Heart right ventricle (tissue), 16 donors: ENCODE results near the gene PTBP1. TPM values are rescaled to one million over a fixed set of nuclear protein-coding genes. Genes with fewer than 3 reads are reported as not detected.
A peak's percentile ranks its signal among the peaks of the same experiment; 100 is the strongest.

Experiments
- ATAC-seq, 8 donors: fragments of 200-7000 bp; cut with Tn5 transposase; one replicate each; pipeline ENCODE4 v1.9.1; 2020; ENCODE audit warnings: mild to moderate bottlenecking in 8 of 8, moderate library complexity in 8 of 8, moderate number of reproducible peaks in 1 of 8
- DNase-seq, 2 donors: peaks; one replicate each; pipeline ENCODE4 v3.0.0-alpha.2; 2020
- H3K27ac ChIP-seq, 10 donors: fragments of 200-600 bp; sonication (generic) in 2 of 10; one replicate each; pipeline versions ENCODE4 v1.5.0 to v1.8.0; 2020 to 2022; ENCODE audit warnings: mild to moderate bottlenecking in 3 of 10
- H3K27me3 ChIP-seq, 7 donors: fragments of 200-600 bp; one replicate each; pipeline ENCODE4 v1.8.0; 2021 to 2022; ENCODE audit warnings: mild to moderate bottlenecking in 2 of 7
- H3K36me3 ChIP-seq, 9 donors: fragments of 200-600 bp; sonication (generic) in 1 of 9; one replicate each; pipeline versions ENCODE4 v1.5.0 to v1.8.0; 2020 to 2022; ENCODE audit warnings: mild to moderate bottlenecking in 2 of 9
- H3K4me1 ChIP-seq, 9 donors: fragments of 200-600 bp; sonication (generic) in 1 of 9; one replicate each; pipeline versions ENCODE4 v1.5.0 to v1.8.0; 2020 to 2022; ENCODE audit warnings: mild to moderate bottlenecking in 4 of 9
- H3K4me3 ChIP-seq, 10 donors: fragments of 200-600 bp; sonication (generic) in 2 of 10; one replicate each; pipeline versions ENCODE4 v1.5.0 to v1.8.0; 2020 to 2022; ENCODE audit warnings: mild to moderate bottlenecking in 7 of 10, moderate library complexity in 2 of 10
- H3K9me3 ChIP-seq, 11 donors: fragments of 200-600 bp in 10 of 11; sonication (generic) in 2 of 11; one replicate each; pipeline versions ENCODE4 v1.5.0 to v1.8.0; 2013 to 2022; ENCODE audit warnings: mild to moderate bottlenecking in 2 of 11, control low read depth in 1 of 11, moderate library complexity in 1 of 11
- WGBS, 2 donors: extraction: QIAGEN DNeasy Blood & Tissue Kit; methylation state at CpG; one replicate each; pipeline ENCODE4 v1.1.7; 2013; ENCODE audit warnings: inconsistent platforms in 1 of 2; 5-methylcytosine and 5-hydroxymethylcytosine counted together
- intact Hi-C, 10 donors: fragments of 100-400 bp; cut with DNase I; formaldehyde crosslinking; loops; one replicate each; pipeline versions ENCODE4 v1.11.1 to v1.14.2; 2022
- polyA plus RNA-seq, 2 donors: library from polyadenylated mRNA; stranded (reverse); fragments of 200-250 nt; gene quantifications; one replicate each; pipeline ENCODE4 v1.2.3, GENCODE V29; 2013
- total RNA-seq, 10 donors: library from RNA; stranded (reverse); fragmentation: NEBNext Ultra II Directional in 3 of 10; extraction: Animal tissue kit (Norgen Biotek cat#: 25700) in 3 of 10; gene quantifications; one replicate each; pipeline versions ENCODE4 v1.2.1 to v1.2.4, GENCODE V29; 2021 to 2023
- TF ChIP-seq, protein P1 (sequence below), 9 donors: fragments of 200-600 bp; sonication (generic) in 2 of 9; IDR thresholded peaks; one replicate each; pipeline versions ENCODE4 v1.5.0 to v1.8.0; 2021 to 2022; ENCODE audit warnings: antibody characterized with exemption in 9 of 9, mild to moderate bottlenecking in 5 of 9, moderate library complexity in 1 of 9
- donor health status: Arrhythmogenic right ventricular cardiomyopathy.
- donor health status: ischemic (EF 13 %, LVEDD 7.1; RV severe dilation, severe dysfunction).
- donor health status: healthy with polysubstance abuse.
- donor health status: DM: no; HTN: yes; CAD: no.
- donor health status: DM: no; HTN: no; CAD: no.
- donor health status: ischemic (EF 25% LVEDD 6.9; RV normal size, moderate dysfunction).
- donor health status: ischemic (EF 25% LVEDD 5.7; RV mildly dilated, moderate dysfunction).
- donor health status: healthy.
- donor health status: DM: yes; HTN: yes; CAD: no.
- donor health status: Ischemic cardiomyopathy.
- donor health status: ischemic (EF 35%, LVEDD 5.7; RV mildly dilated, moderate dysfunction).
- donor health status: nonischemic (EF 11% LVEDD 7.7; RV severe dilation, severe dysfunction).
- donor health status: DM: yes; HTN: yes; CAD: no.
- donor health status: PGD.
- donor health status: ischemic (EF 29% LVEDD 5.4; RV normal size, mild dysfunction).
- donor health status: nonischemic (EF 23%, LVEDD 6.1; RV moderate dilation, normal function).

Gene PTBP1
- total and polyA plus RNA-seq, 12 donors, result 46.2 to 106 (median 56.8) TPM

DNA sequence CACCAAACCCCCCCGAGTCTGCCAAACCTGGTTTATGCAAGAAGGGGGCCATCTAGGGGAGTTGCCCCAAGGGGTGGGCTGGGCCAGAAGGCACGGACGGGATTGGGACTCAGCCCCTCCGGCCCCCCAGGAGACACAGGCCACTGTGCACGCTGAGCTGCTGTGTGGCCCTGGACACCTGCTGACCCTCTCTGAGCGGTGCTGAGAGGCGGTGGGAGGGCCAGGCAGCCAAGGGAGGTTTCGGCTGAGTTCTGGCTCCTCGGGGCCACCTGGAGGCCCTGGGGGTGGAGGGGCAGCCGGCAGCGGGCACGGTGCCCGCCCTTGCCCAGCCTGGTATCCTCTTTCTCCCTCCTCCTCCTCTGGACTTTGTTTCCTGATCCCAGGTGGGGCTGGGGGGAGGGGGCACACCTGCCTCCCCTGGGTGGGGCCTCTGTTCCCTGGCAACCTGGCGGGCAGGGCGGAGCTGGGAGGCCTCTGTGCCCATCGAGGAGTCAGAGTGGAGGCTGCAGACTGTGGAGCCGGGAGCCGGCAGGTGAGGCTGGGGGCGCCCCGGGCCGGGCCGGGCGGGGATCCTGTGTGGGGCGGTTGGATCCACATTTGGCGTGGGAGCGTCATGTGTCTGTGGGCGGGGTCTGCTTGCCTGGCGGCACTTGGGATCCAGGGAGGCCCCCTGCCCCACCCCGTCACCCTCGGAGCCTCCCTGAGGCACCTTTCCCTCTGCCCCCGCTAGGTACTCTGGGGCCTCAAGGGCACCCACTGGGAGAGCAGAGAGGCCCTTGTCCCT lies 46.4 kb upstream of the PTBP1 start, which contains the start of gene MISP:
Gene MISP (plus strand): TSS at position 473 of the 784 bp plus-strand sequence. CDS start 5,835 bp downstream, outside the sequence.
- no peak within 1 kb of the TSS for H3K27ac ChIP-seq

DNA sequence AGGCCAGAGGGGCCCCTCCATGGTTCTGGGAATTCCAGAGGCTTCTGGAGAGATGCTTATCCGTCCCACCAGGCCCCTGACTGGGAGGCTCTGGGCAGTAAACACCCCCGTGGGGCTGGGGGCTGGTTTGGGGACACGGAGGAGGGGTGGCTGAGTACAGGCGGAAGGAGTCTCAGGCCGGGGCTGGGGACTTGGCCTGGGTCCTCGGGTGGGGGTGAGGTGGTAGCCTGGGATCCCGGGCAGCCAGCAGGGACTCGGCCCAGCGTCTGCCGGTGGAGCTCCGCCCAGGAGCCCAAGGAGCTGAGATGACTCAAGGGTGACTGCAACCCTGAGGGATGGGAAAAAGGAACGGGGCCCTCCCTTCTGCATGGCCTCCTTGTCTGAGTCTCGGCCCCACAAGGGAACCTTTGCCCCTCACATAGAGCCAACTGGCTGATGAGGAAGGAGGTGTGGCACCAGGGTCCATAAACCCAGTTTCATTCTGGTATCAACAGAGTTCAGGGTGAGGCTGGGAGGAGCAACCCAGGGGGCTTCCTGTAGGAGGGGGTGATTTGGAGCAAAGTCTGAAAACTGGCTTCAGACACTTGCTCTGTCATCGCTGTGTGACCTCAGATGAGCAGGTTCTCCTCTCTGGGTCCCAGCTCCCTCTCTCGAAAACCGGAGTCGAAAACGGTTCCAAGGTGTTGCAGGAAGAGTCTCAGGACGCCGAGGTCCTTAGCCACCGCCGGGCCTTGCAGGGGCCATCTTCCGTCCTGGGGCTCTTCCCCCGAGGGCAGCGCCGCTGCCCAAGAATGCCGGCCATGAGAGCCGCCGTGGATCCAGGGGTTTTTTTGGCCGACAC lies 45.5 kb upstream of the PTBP1 start:
- TF ChIP-seq, protein P1, sequence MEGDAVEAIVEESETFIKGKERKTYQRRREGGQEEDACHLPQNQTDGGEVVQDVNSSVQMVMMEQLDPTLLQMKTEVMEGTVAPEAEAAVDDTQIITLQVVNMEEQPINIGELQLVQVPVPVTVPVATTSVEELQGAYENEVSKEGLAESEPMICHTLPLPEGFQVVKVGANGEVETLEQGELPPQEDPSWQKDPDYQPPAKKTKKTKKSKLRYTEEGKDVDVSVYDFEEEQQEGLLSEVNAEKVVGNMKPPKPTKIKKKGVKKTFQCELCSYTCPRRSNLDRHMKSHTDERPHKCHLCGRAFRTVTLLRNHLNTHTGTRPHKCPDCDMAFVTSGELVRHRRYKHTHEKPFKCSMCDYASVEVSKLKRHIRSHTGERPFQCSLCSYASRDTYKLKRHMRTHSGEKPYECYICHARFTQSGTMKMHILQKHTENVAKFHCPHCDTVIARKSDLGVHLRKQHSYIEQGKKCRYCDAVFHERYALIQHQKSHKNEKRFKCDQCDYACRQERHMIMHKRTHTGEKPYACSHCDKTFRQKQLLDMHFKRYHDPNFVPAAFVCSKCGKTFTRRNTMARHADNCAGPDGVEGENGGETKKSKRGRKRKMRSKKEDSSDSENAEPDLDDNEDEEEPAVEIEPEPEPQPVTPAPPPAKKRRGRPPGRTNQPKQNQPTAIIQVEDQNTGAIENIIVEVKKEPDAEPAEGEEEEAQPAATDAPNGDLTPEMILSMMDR (IDR thresholded peaks at IDR 0.05), result no peak
- H3K9me3 ChIP-seq, result peaks cover 0 to 14% (median 9%) of the 10 kb centered on the region in 11 donors
- ATAC-seq (peak in 1 of 8 donors; percentile 57), DNase-seq (no peak)
- H3K36me3 ChIP-seq, result peaks cover 0 to 12% (median 0%) of the 10 kb centered on the region in 9 donors
- no peak overlapping the region for H3K27ac ChIP-seq
- H3K4me1 ChIP-seq, result peaks cover 0 to 15% (median 0%) of the 10 kb centered on the region in 9 donors
- WGBS, 2 donors, result 63 to 66% methylated on average over 30 of the region's 30 CpGs
- intact Hi-C loops, result loop anchor here in 1 of 10 donors (10.0 kb wide), 1 partner anchor 83 kb away; no protein-coding TSS in a partner anchor
- H3K4me3 ChIP-seq, result no peak overlapping the region
- peaks cover 0 to 17% (median 9%) of the 10 kb centered on the region in 7 donors for H3K27me3 ChIP-seq

More for the DNA sequence above, 46.4 kb upstream of the PTBP1 start, which contains the start of gene MISP:
- DNase-seq, result no peak
- 64% methylated on average over 30 to 31 of the region's 31 CpGs for whole genome bisulfite sequencing, 2 donors
- H3K36me3 ChIP-seq, result peaks cover 0 to 20% (median 0%) of the 10 kb centered on the region in 9 donors
- TF ChIP-seq, protein P1 (IDR thresholded peaks at IDR 0.05), result no peak
- no peak within 1 kb of the TSS for H3K4me3 ChIP-seq
- peaks cover 0 to 17% (median 9%) of the 10 kb centered on the region in 7 donors for H3K27me3 ChIP-seq
- intact Hi-C loops, result loop anchor here in 1 of 10 donors (10.0 kb wide), 1 partner anchor 84 kb away; no protein-coding TSS in a partner anchor
- H3K4me1 ChIP-seq, result peaks cover 0 to 15% (median 0%) of the 10 kb centered on the region in 9 donors
- ATAC-seq, result no peak
- H3K9me3 ChIP-seq, result peaks cover 0 to 23% (median 9%) of the 10 kb centered on the region in 11 donors

DNA sequence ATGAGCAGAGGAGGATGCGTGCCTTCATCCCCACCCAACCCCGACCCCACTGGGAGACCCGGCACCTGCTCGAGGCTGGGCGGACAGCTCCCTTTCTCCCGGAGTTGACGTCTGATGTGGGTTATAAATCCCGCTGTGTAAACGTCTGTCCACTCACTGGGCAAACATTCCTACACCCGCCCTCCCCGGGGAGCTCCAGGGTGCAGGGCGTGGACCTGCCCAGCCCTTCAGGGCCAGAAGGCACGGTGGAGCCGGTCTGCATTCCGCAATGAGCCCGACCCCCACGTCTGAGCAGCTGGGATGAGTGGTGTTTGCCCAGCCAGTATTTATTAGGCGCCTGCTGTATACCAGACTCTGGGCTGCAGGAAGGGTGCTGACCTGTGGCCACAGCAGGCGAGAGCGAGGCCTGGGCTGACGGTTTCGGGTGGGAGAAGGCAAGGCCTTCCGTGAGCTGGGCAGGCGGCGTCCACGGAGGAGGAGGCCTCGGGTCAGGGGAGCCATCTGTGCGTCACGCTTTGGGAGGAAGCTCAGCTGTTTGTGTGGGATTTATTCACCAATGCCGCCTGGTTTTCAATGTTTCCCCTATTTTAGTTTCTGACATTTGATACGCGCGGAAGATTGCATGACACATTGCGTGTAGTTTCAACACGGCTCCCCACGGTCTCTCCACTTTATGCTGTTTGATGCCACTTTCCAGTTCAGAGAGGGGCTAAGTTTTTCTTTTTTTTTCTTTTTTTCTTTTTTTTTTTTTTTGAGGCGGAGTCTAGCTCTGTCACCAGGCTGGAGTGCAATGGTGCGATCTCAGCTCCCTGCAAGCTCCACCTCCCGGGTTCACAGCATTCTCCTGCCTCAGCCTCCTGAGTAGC lies 44.4 kb upstream of the PTBP1 start:
- TF ChIP-seq, protein P1 (IDR thresholded peaks at IDR 0.05), result no peak
- H3K27me3 ChIP-seq, result peaks cover 0 to 17% (median 9%) of the 10 kb centered on the region in 7 donors
- H3K4me1 ChIP-seq, result peaks cover 0 to 15% (median 0%) of the 10 kb centered on the region in 9 donors
- DNase-seq (no peak), ATAC-seq (peak in 7 of 8 donors; percentile 20 to 54 (median 49))
- no peak overlapping the region for H3K4me3 ChIP-seq
- peaks cover 0 to 5% (median under 1%) of the 10 kb centered on the region in 11 donors for H3K9me3 ChIP-seq
- H3K36me3 ChIP-seq, result peaks cover 0 to 1% (median 0%) of the 10 kb centered on the region in 9 donors
- peak overlapping the region in 3 of 10 donors; percentile 34 to 65 (median 35) for H3K27ac ChIP-seq
- intact Hi-C loops, result loop anchor here in 1 of 10 donors (10.0 kb wide), 1 partner anchor 82 kb away; no protein-coding TSS in a partner anchor
- 47 to 54% methylated on average over 39 of the region's 39 CpGs for WGBS, 2 donors
